Sigmoid colon (tissue), 4 donors: ENCODE measurements around the gene EEF1A2.

Experiments
- EP300 ChIP-seq, 4 donors: sonication (generic); formaldehyde crosslinking; IDR thresholded peaks; one replicate each; pipeline ENCODE4 v1.6.1; 2017; ENCODE audit warnings: antibody characterized with exemption in 4 of 4
- POLR2A ChIP-seq, 2 donors: fragments of 450-650 bp; IDR thresholded peaks; one replicate each; pipeline ENCODE4 v1.6.1; 2016; ENCODE audit warnings: antibody characterized with exemption in 2 of 2, mild to moderate bottlenecking in 2 of 2, moderate library complexity in 2 of 2

GRCh38 chr20:63492982-63493381 is 5.9 kb downstream of the EEF1A2 start:
- TF ChIP-seq POLR2A (IDR thresholded peaks at IDR 0.05), result no peak
- no peak for TF ChIP-seq EP300 (IDR thresholded peaks at IDR 0.05)
